ENCODE results near the gene TBC1D22A. TPM values are rescaled to one million over a fixed set of nuclear protein-coding genes. Genes with fewer than 3 reads are reported as not detected.

Gene TBC1D22A, protein sequence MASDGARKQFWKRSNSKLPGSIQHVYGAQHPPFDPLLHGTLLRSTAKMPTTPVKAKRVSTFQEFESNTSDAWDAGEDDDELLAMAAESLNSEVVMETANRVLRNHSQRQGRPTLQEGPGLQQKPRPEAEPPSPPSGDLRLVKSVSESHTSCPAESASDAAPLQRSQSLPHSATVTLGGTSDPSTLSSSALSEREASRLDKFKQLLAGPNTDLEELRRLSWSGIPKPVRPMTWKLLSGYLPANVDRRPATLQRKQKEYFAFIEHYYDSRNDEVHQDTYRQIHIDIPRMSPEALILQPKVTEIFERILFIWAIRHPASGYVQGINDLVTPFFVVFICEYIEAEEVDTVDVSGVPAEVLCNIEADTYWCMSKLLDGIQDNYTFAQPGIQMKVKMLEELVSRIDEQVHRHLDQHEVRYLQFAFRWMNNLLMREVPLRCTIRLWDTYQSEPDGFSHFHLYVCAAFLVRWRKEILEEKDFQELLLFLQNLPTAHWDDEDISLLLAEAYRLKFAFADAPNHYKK
- 31.5 and 43.3 TPM in 2 replicates for total RNA-seq (2011; cell fraction: chromatin; rRNA removed; ENCODE audit: low replicate concordance)
- 21.1 and 22.2 TPM in 2 replicates for total RNA-seq (2011; cell fraction: nucleolus; rRNA removed)
- total RNA-seq (2011; cell fraction: nucleoplasm; rRNA removed) = 21.2 and 22.4 TPM in 2 replicates
- total RNA-seq (2014; rRNA removed) = 5.2 and 8.2 TPM in 2 replicates
- 1.9 and 2.4 TPM in 2 replicates for total RNA-seq (2014; rRNA removed; fragmentation: Illumina TruSeq; extraction: Trizol)
- total RNA-seq (2015; rRNA removed; fragmentation: Illumina TruSeq; extraction: Trizol) = 3.1 and 3.3 TPM in 2 replicates
- total RNA-seq (2021) = 11.5 and 12.6 TPM in 2 replicates
- polyA plus RNA-seq (2011; rRNA removed) = 7.5 and 10.0 TPM in 2 replicates
- 7.8 and 8.5 TPM in 2 replicates for polyA plus RNA-seq (2011; cell fraction: cytosol; rRNA removed)
- 9.0 and 10.7 TPM in 2 replicates for polyA plus RNA-seq (2011; cell fraction: nucleus; rRNA removed)
- 8.6 and 10.2 TPM in 2 replicates for polyA plus RNA-seq (2012)
- polyA plus RNA-seq (2014; fragmentation: Illumina TruSeq; extraction: Trizol) = 5.6 and 5.8 TPM in 2 replicates
- polyA plus RNA-seq (2014; fragmentation: Nextera tagmentation; extraction: Ambion mirVana) = under 1 TPM; 0.20 to 0.34 TPM
- polyA plus RNA-seq (2014; rRNA removed) = 7.1 and 7.9 TPM in 2 replicates
- polyA minus RNA-seq (2011; rRNA and poly(A)+ RNA removed) = 8.5 and 9.0 TPM in 2 replicates
- 5.6 and 15.4 TPM in 2 replicates for polyA minus RNA-seq (2011; cell fraction: cytosol; rRNA and poly(A)+ RNA removed)
- polyA minus RNA-seq (2011; cell fraction: nucleus; rRNA and poly(A)+ RNA removed) = 7.1 and 12.8 TPM in 2 replicates
- percentile 56 among the genes with signal in this experiment for Bru-seq, nascent RNA
- BruChase-seq, experiment 1, labeled RNA remaining after a 2-hour chase = percentile 58 among the genes with signal in this experiment
- BruChase-seq, experiment 2, labeled RNA remaining after a 6-hour chase = percentile 58 among the genes with signal in this experiment
- long read RNA-seq, experiment 1, transcript TBC1D22A-201 (13 exons, 3,787 nt) = major isoform, 21 of 39 reads
- long read RNA-seq, experiment 1, partial matches to known transcripts = 6 of 39 reads
- long read RNA-seq, experiment 1, other reads (novel, unspliced or antisense) = 12 of 39 reads
- long read RNA-seq, experiment 2, partial matches to known transcripts = 5 of 12 reads
- long read RNA-seq, experiment 2, other reads (novel, unspliced or antisense) = 3 of 12 reads
- long read RNA-seq, experiment 3, partial matches to known transcripts = 1 of 7 reads
- long read RNA-seq, experiment 3, other reads (novel, unspliced or antisense) = 2 of 7 reads

DNA sequence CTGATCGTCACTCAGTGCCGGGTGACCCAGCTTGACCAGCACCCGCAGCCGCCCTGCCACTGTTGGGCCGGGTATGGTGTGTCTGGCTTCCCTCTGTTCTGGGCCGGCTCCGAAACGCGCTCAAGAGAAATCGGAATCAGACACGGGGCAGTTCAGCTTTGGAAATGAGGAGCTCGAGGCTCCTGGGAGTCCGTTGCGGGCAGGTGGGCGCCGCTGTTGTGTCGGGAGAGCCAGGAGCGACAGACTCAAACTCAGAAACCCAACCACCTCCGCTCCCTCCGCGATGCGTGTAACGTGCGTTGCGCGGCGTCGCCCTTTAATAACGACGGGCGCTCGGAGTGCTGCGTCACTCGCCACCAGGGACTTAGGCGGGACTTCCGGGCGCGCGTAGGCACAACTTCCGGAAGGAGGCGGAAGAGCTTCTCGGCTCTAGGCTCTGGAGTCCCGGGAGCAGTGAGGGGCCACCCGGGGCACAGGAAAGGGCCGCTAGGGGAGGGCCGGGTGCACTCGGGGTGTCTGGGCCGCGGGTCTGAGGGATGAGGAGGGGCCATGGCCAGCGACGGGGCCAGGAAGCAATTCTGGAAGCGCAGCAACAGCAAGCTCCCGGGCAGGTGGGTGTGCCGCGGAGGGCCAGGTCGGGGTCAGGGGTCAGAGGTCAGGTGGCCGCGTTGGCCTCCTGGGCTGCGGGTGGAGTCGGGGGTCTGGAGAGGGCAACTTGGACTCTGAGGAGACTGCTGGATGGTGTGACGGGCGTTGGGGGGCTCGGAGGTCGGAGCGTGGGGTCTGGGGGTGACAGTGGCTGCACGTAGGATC, at the start of gene TBC1D22A:
Gene TBC1D22A, plus strand, starts transcription at position 413 of the 813 bp plus-strand sequence. Its CDS starts 137 bp downstream, at position 550.
- Histone ChIP-seq H3K4me3 (peak within 1 kb of the TSS; percentile 90), H3K4me2 (ENCODE audit: insufficient read depth, low read length) (peak within 1 kb of the TSS; percentile 94), H3K4me1 (replicated peaks in 1 of 2; ENCODE audit: control insufficient read depth in 2 of 2, insufficient read depth in 2 of 2, low read length in 2 of 2) (peaks cover 5 to 10% of the 10 kb centered on the region in 2 experiments; a peak in 4 of 5 replicates), H3K9me1 (ENCODE audit: control insufficient read depth, insufficient read depth, low read length) (no peaks in the 10 kb centered on the region), H3K36me3 (ENCODE audit: control insufficient read depth, insufficient read depth, low read length) (peaks cover 24% of the 10 kb centered on the region; the same call in 2 of the 3 replicates), H3K27me3 (ENCODE audit: control insufficient read depth in 2 of 2, insufficient read depth in 2 of 2, low read length in 2 of 2) (no peaks in the 10 kb centered on the region), H2AFZ (ENCODE audit: low read depth, low read length) (peak within 1 kb of the TSS; percentile 89), H3K27ac (ENCODE audit: extremely low read depth, low read depth, low read length) (peak within 1 kb of the TSS; percentile 92), H3K9me3 (replicated peaks; ENCODE audit: control insufficient read depth, insufficient read depth, low read depth, low read length) (no peaks in the 10 kb centered on the region), H3K9ac (ENCODE audit: insufficient read depth in 1 of 2, low read depth in 2 of 2, low read length in 2 of 2) (peak within 1 kb of the TSS; percentile 96 to 98), H4K20me1 (replicated peaks; ENCODE audit: control insufficient read depth, insufficient read depth, low read length) (no peaks in the 10 kb centered on the region; the same call in 1 of the 2 replicates), H3K79me2 (ENCODE audit: control insufficient read depth, insufficient read depth, low read length) (peaks cover 51% of the 10 kb centered on the region)
- under 1% methylated on average over 47 of the region's 66 CpGs for WGBS (ENCODE audit: insufficient coverage, low coverage, missing lambda C conversion rate)
- ChIA-PET POLR2A (interaction anchor here (0.6 to 2.9 kb wide), 22 partner anchors 10 to 767 kb away, joined by 3 to 27 read pairs (median 3); no protein-coding TSS in a partner anchor), CTCF (ENCODE audit: low intra/inter-chr PET ratio) (no interaction called here)
- intact Hi-C loops (cut with micrococcal nuclease) = no loop called here
- BruUV-seq (replicated peaks) = no TSS peak
- in situ Hi-C loops (cut with MboI) = no loop called here
- DNase-seq (ENCODE audit: extremely low read depth in 1 of 4, low spot score in 3 of 4) = peak; percentile 85 to 94 (median 88)
- peak; percentile 91 for FAIRE-seq
- ATAC-seq = peak; percentile 93
- TF ChIP-seq BCOR (IDR thresholded peaks at IDR 0.05) (no peak), SUPT5H (IDR thresholded peaks at IDR 0.05) (peak; percentile 94), HDAC3 (IDR thresholded peaks at IDR 0.05; ENCODE audit: borderline replicate concordance, partially characterized antibody) (no peak)
- TF ChIP-seq, protein P1, sequence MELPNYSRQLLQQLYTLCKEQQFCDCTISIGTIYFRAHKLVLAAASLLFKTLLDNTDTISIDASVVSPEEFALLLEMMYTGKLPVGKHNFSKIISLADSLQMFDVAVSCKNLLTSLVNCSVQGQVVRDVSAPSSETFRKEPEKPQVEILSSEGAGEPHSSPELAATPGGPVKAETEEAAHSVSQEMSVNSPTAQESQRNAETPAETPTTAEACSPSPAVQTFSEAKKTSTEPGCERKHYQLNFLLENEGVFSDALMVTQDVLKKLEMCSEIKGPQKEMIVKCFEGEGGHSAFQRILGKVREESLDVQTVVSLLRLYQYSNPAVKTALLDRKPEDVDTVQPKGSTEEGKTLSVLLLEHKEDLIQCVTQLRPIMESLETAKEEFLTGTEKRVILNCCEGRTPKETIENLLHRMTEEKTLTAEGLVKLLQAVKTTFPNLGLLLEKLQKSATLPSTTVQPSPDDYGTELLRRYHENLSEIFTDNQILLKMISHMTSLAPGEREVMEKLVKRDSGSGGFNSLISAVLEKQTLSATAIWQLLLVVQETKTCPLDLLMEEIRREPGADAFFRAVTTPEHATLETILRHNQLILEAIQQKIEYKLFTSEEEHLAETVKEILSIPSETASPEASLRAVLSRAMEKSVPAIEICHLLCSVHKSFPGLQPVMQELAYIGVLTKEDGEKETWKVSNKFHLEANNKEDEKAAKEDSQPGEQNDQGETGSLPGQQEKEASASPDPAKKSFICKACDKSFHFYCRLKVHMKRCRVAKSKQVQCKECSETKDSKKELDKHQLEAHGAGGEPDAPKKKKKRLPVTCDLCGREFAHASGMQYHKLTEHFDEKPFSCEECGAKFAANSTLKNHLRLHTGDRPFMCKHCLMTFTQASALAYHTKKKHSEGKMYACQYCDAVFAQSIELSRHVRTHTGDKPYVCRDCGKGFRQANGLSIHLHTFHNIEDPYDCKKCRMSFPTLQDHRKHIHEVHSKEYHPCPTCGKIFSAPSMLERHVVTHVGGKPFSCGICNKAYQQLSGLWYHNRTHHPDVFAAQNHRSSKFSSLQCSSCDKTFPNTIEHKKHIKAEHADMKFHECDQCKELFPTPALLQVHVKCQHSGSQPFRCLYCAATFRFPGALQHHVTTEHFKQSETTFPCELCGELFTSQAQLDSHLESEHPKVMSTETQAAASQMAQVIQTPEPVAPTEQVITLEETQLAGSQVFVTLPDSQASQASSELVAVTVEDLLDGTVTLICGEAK (IDR thresholded peaks at IDR 0.05) = peak; percentile 97
- TF ChIP-seq, protein P1 (CRISPR knock-in tag; IDR thresholded peaks at IDR 0.05) = no peak

Measured in K562 (cell line).